Measurements from ENCODE around the gene CYP46A1. TPM values are rescaled to one million over a fixed set of nuclear protein-coding genes. Genes with fewer than 3 reads are reported as not detected.
A peak's percentile ranks its signal among the peaks of the same experiment; 100 is the strongest.

The CYP46A1 gene
- total RNA-seq, 1 experiment from 2014 or later: 0.59 TPM

- Histone ChIP-seq H3K4ac (ENCODE audit: low read depth, low read length) (no peak overlapping the region), H2AK5ac (ENCODE audit: insufficient read length, low read length) (no peak overlapping the region), H3T11ph (ENCODE audit: low read length) (no peak overlapping the region), H3K9me3 (ENCODE audit: control insufficient read depth, low read depth, low read length) (no peaks in the 10 kb centered on the region), H3K79me1 (ENCODE audit: insufficient read depth, low read depth, low read length, poor library complexity, severe bottlenecking) (no peaks in the 10 kb centered on the region), H3K79me2 (ENCODE audit: insufficient read depth, low read length) (no peaks in the 10 kb centered on the region), H3K9ac (ENCODE audit: extremely low read depth, insufficient read length, low read length) (no peak overlapping the region), H3K23me2 (ENCODE audit: insufficient read length, low read depth, low read length, poor library complexity, severe bottlenecking) (no peaks in the 10 kb centered on the region), H2BK5ac (ENCODE audit: insufficient read length, low read length) (no peak overlapping the region), H4K5ac (ENCODE audit: insufficient read length, low read depth, low read length) (no peak overlapping the region), H3K4me2 (ENCODE audit: insufficient read depth, insufficient read length, low read length) (no peak overlapping the region), H2BK12ac (ENCODE audit: insufficient read length, low read depth, low read length) (no peak overlapping the region), H2BK20ac (ENCODE audit: low read depth, low read length, poor library complexity, severe bottlenecking) (no peak overlapping the region), H2AFZ (ENCODE audit: low read length) (no peak overlapping the region), H4K20me1 (ENCODE audit: control insufficient read depth, insufficient read depth, insufficient read length) (no peaks in the 10 kb centered on the region), H2BK120ac (ENCODE audit: low read depth, low read length, poor library complexity, severe bottlenecking) (no peak overlapping the region), H3K14ac (ENCODE audit: insufficient read depth, low read length) (peak overlapping the region; percentile 40; the same call in 1 of the 2 replicates), H3K56ac (ENCODE audit: insufficient read length, low read depth, low read length) (no peak overlapping the region), H3K18ac (ENCODE audit: insufficient read length, low read depth, low read length) (no peak overlapping the region), H3K23ac (ENCODE audit: insufficient read length, low read depth, low read length) (no peak overlapping the region), H4K91ac (ENCODE audit: insufficient read length, low read depth, low read length) (no peak overlapping the region), H3K27ac (ENCODE audit: insufficient read length, low read depth, low read length) (no peak overlapping the region), H3K27me3 (ENCODE audit: insufficient read depth, low read length) (no peaks in the 10 kb centered on the region), H2BK15ac (ENCODE audit: low read depth, low read length) (no peak overlapping the region), H4K8ac (replicated peaks; ENCODE audit: insufficient read length, low read depth, low read length) (no peak overlapping the region), H3K4me1 (ENCODE audit: insufficient read depth, low read length) (no peaks in the 10 kb centered on the region)
- no peak overlapping the region for H3K4me3 Mint-ChIP-seq
- WGBS (ENCODE audit: extremely low coverage, insufficient read length, low lambda C conversion rate): no CpG with 5 or more reads among the region's 5 CpGs
- peak overlapping the region in 1 of 3 experiments; percentile 78; a peak in 1 of 7 replicates for H3K27ac Mint-ChIP-seq
- H3K4me1 Mint-ChIP-seq: peaks cover 10 to 18% of the 10 kb centered on the region in 2 experiments
- H3K36me3 Mint-ChIP-seq (ENCODE audit: insufficient read depth in 1 of 3, low read depth in 3 of 3): no peaks in the 10 kb centered on the region
- peaks cover 2 to 9% of the 10 kb centered on the region in 2 experiments; a peak in 4 of 5 replicates for H3K9me3 Mint-ChIP-seq
- no peak for DNase-seq
- TF ChIP-seq CTCF (conservative IDR thresholded peaks at IDR 0.05): no peak
- H3K27me3 Mint-ChIP-seq (ENCODE audit: low read depth): peaks cover 12% of the 10 kb centered on the region
Observed at GRCh38 chr14:99717682-99718013, 33.5 kb downstream of the CYP46A1 start.

Measured in H9 (cell line).